Gastroesophageal sphincter (tissue), 3 donors: ENCODE measurements around the gene UGT3A2.

Experiments
- EP300 ChIP-seq: sonication (generic); formaldehyde crosslinking; IDR thresholded peaks from one replicate; pipeline ENCODE4 v1.6.1; 2017; ENCODE audit warnings: antibody characterized with exemption, mild to moderate bottlenecking
- TF ChIP-seq, protein P1 (sequence below), 4 experiments: fragments of 200-600 bp in 2 of 4; fragments of 450-650 bp in 2 of 4; sonication (generic) in 1 of 4; IDR thresholded peaks; one replicate each; pipeline ENCODE4 v1.5.1; 2017 to 2019; ENCODE audit warnings: antibody characterized with exemption in 4 of 4, mild to moderate bottlenecking in 2 of 4, moderate library complexity in 2 of 4

DNA sequence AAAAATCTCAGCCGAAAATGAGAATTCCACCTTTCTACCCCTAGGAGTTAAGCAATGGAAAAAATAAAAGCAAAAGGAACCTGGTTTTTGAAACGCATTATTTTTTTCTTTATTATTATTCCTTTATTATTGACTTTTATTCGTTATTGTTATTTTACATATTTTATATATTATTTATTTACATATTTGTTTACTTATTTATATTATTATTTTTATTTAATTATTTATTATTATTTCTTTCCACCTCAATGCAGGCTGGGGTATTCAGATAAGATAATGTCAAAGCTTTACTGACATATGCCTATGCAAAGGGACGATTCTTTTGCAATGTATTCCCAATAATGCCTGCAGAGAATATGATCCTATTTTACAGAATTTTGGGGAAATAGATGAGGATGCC, 16.7 kb downstream of the UGT3A2 start:
- TF ChIP-seq, protein P1, sequence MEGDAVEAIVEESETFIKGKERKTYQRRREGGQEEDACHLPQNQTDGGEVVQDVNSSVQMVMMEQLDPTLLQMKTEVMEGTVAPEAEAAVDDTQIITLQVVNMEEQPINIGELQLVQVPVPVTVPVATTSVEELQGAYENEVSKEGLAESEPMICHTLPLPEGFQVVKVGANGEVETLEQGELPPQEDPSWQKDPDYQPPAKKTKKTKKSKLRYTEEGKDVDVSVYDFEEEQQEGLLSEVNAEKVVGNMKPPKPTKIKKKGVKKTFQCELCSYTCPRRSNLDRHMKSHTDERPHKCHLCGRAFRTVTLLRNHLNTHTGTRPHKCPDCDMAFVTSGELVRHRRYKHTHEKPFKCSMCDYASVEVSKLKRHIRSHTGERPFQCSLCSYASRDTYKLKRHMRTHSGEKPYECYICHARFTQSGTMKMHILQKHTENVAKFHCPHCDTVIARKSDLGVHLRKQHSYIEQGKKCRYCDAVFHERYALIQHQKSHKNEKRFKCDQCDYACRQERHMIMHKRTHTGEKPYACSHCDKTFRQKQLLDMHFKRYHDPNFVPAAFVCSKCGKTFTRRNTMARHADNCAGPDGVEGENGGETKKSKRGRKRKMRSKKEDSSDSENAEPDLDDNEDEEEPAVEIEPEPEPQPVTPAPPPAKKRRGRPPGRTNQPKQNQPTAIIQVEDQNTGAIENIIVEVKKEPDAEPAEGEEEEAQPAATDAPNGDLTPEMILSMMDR (IDR thresholded peaks at IDR 0.05): no peak
- no peak for TF ChIP-seq EP300
